GM18505 (cell line): ENCODE measurements around the gene IGFLR1.

Experiments used
- ATAC-seq: cut with Tn5 transposase; IDR thresholded peaks from one replicate; pipeline ENCODE4 v1.9.1; 2021; ENCODE audit not compliant: unreplicated experiment
- POLR2A ChIP-seq: IDR thresholded peaks from 4 replicates; pipeline ENCODE4 v1.6.1; 2011; ENCODE audit warnings: borderline replicate concordance; ENCODE audit not compliant: insufficient read depth, insufficient read length; ENCODE audit errors: extremely low read depth

IGFLR1 gene

GRCh38 chr19:35717665-35718344 is 24.4 kb downstream of the IGFLR1 start, which contains the start of gene KMT2B:
Gene KMT2B, plus strand, starts transcription at chr19:35718003. Its CDS starts 16 bp downstream, at chr19:35718019.
- peak; percentile 38 for ATAC-seq
- peak; percentile 55 for TF ChIP-seq POLR2A

- peak; percentile 53 for ATAC-seq
These were observed 25.2 kb downstream of the IGFLR1 start for GRCh38 chr19:35716801-35717664.

GRCh38 chr19:35715981-35716800 is 26.1 kb downstream of the IGFLR1 start:
- ATAC-seq: no peak
- TF ChIP-seq POLR2A: no peak

More at GRCh38 chr19:35716801-35717664, 25.2 kb downstream of the IGFLR1 start:
- TF ChIP-seq POLR2A: no peak

- ATAC-seq: no peak
- no peak for TF ChIP-seq POLR2A
These were observed 26.9 kb downstream of the IGFLR1 start for GRCh38 chr19:35715355-35715809.

GRCh38 chr19:35714601-35715354 is 27.5 kb downstream of the IGFLR1 start:
- no peak for ATAC-seq
- TF ChIP-seq POLR2A: no peak

GRCh38 chr19:35713904-35714495 is 28.3 kb downstream of the IGFLR1 start:
- ATAC-seq: no peak
- TF ChIP-seq POLR2A: no peak

DNA sequence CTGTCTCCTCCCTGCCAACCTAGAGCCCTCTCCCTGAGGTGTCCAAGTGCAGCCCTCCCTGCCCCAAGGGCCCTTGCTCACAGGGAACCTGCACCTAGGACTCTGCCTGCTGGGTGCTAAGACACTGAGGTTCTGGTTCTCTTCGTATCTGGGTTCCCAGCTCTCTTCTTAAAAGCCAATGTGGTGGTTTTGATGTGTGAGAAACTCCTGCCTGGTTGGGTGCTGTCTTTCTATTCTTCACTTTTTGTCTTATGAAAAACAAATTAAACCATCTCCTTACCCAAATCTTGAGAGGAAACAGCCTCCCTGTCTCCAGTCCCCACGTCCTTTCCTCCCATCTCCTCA is 28.8 kb downstream of the IGFLR1 start:
- ATAC-seq: no peak
- TF ChIP-seq POLR2A: no peak

DNA sequence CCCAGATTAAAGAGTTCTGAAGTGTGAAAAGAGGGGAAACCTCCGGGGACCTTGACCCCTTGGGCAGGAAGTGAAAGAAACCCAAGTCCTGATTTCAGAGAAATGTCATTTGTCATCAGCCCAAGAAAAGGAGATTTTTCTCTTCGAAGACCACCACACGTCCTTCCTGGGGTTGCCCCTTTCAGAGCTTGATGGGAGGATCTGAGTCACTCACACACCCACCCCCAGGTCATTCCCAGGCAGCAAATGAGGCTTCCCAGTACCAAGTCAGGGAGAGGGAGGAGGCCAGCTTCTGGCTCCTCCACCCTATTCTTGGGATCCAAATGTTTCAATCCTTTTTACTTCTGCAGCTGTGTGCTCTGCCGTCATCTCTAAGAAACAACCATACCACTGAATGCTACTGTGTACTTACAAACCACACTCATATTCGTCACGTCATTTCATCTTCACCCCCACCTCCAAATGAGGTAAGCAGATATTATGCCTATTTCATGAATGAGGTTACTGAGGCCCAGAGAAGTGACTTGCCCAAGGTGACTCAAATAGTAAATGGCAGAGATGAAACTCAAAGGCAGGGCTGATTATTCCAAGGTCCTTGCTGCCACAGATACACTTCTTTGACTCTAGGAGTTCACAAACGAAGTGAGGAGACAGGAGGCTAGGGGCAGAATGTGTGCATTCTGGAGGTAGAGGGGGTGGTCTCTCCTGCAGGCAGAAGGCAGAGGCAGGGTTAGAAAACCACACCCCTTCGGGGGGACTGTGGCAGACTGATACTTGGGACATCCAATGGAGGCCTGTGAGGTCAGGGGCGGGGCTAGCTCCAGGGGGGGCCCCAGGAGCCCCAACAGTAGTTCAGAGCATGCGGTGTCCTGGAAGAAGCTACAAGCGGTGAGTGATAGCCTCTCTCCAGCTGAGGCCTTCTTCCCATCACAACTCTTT is 29.4 kb downstream of the IGFLR1 start:
- ATAC-seq: no peak
- peak; percentile 85 for TF ChIP-seq POLR2A

GRCh38 chr19:35710784-35711723 is 31.2 kb downstream of the IGFLR1 start:
- peak; percentile 46 for ATAC-seq
- TF ChIP-seq POLR2A: peak; percentile 50

DNA sequence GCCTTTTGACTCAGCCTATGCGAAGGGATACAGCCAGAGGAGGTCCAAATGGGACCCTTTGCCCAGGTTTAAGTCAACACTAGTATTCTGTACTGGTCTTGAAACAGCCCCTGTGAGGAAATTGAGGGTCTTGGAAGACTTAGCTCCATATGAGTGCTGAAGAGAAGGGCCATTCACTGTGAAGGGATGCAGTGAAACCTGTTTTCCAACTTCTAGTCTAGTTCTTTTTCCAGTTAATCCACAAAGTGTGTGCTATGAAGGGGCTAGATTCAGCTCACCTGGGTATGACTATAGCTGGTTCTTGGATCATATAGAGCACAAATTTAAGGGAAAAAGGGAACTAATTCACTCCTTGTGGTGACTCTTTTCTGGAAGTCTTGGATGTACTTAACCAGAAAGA is 33.9 kb downstream of the IGFLR1 start:
- no peak for TF ChIP-seq POLR2A
- ATAC-seq: no peak

DNA sequence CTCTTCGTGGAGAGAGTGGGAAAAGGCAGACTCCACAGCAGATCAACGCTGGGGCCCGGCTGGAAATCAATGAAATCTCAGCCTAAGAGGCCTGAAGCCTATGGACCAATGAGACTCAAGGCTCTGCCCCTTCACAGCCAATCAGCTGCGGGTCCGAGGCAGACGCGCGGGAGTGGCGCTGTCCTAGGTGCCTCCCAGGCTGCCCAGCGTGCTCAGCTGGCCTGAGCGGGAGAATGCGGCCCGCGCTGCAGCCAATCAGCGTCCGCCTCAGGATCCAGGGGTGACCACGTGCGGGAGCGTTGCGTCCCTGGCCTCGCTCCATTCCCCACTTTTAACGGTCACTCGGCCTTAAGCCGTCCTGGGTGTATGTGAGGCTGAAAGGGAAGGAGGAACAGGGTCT is 38.0 kb downstream of the IGFLR1 start, which contains the start of gene ZBTB32:
ZBTB32 (plus strand) TSS at position 341 of the 400 bp plus-strand sequence. CDS start 10,069 bp downstream, outside the sequence.
- TF ChIP-seq POLR2A: no peak
- ATAC-seq: no peak

- no peak for ATAC-seq
These were observed 38.9 kb downstream of the IGFLR1 start for GRCh38 chr19:35703343-35703742.

More at GRCh38 chr19:35703343-35703742, 38.9 kb downstream of the IGFLR1 start:
- TF ChIP-seq POLR2A: no peak
